HEK293 (cell line): ENCODE data around the gene TTLL3.

ENCODE experiments used
- CTCF ChIA-PET: fragments of 350-600 bp; formaldehyde crosslinking; extraction: SDS; loops from one replicate; lab custom pipeline; 2021; ENCODE audit warnings: antibody characterized with exemption; lab: Yijun Ruan, JAX
- POLR2A ChIA-PET: fragments of 300-600 bp; formaldehyde crosslinking; extraction: SDS; loops from one replicate; lab custom pipeline; 2020; ENCODE audit warnings: antibody characterized with exemption, inconsistent platforms; lab: Yijun Ruan, JAX
- H3K27ac ChIP-seq: fragments of 200-500 bp; sonication (Bioruptor generic); 2 replicates; pipeline ENCODE4 v1.5.1; 2014; ENCODE audit warnings: low read depth, low read length, control low read depth, inconsistent platforms; ENCODE audit errors: extremely low read depth
- H3K36me3 ChIP-seq, 2 experiments: fragments of 200-500 bp in 1 of 2; sonication (Bioruptor generic) in 1 of 2; 1 replicate in 1 of 2; 2 replicates in 1 of 2; pipeline ENCODE4 v1.5.1; 2014 to 2017; ENCODE audit warnings: inconsistent platforms in 2 of 2, low read length in 2 of 2; ENCODE audit not compliant: control insufficient read depth in 2 of 2, insufficient read depth in 1 of 2
- H3K4me1 ChIP-seq: fragments of 200-500 bp; sonication (Bioruptor generic); 2 replicates; pipeline ENCODE4 v1.5.1; 2014; ENCODE audit warnings: mild to moderate bottlenecking, low read length, inconsistent platforms; ENCODE audit not compliant: control insufficient read depth, insufficient read depth
- H3K4me3 ChIP-seq: 2 replicates; pipeline ENCODE4 v1.5.1; 2011; ENCODE audit warnings: low read depth, mild to moderate bottlenecking, control low read depth, low read length, moderate library complexity
- H3K9me3 ChIP-seq: fragments of 200-500 bp; sonication (Bioruptor generic); 2 replicates; pipeline ENCODE4 v1.5.1; 2014; ENCODE audit warnings: low read depth, low read length, inconsistent platforms; ENCODE audit not compliant: control insufficient read depth, insufficient read depth
- HOXD13 ChIP-seq: sonication (generic); formaldehyde crosslinking; IDR thresholded peaks from 2 replicates; pipeline ENCODE4 v1.8.0; 2022; ENCODE audit warnings: missing genetic modification reagents, borderline replicate concordance
- MZF1 ChIP-seq: fragments of 450-650 bp; formaldehyde crosslinking; IDR thresholded peaks from 2 replicates; pipeline ENCODE4 v1.5.1; 2017; ENCODE audit warnings: missing biosample characterization, missing genetic modification characterization, borderline replicate concordance
- OSR2 ChIP-seq: fragments of 450-650 bp; formaldehyde crosslinking; IDR thresholded peaks from 2 replicates; pipeline ENCODE4 v1.5.1; 2016; ENCODE audit warnings: missing biosample characterization, missing genetic modification characterization
- PRDM1 ChIP-seq: fragments of 450-650 bp; formaldehyde crosslinking; IDR thresholded peaks from 2 replicates; pipeline ENCODE4; 2016; ENCODE audit warnings: missing biosample characterization, missing genetic modification characterization
- ZBTB48 ChIP-seq: fragments of 450-650 bp; formaldehyde crosslinking; IDR thresholded peaks from 2 replicates; pipeline ENCODE4 v1.5.1; 2016; ENCODE audit warnings: missing biosample characterization, missing genetic modification characterization
- ZNF155 ChIP-seq: fragments of 450-650 bp; formaldehyde crosslinking; IDR thresholded peaks from 2 replicates; pipeline ENCODE4 v1.5.1; 2016; ENCODE audit warnings: missing biosample characterization, missing genetic modification characterization
- ZNF202 ChIP-seq: fragments of 450-650 bp; formaldehyde crosslinking; IDR thresholded peaks from 2 replicates; pipeline ENCODE4 v1.5.1; 2016; ENCODE audit warnings: missing biosample characterization, missing genetic modification characterization, borderline replicate concordance
- ZNF266 ChIP-seq: fragments of 450-650 bp; formaldehyde crosslinking; IDR thresholded peaks from 2 replicates; pipeline ENCODE4 v1.5.1; 2016; ENCODE audit warnings: missing biosample characterization, missing genetic modification characterization, low read depth
- ZNF354C ChIP-seq: fragments of 450-650 bp; formaldehyde crosslinking; IDR thresholded peaks from 2 replicates; pipeline ENCODE4 v1.5.1; 2016; ENCODE audit warnings: missing biosample characterization, missing genetic modification characterization, low read depth, borderline replicate concordance
- ZNF473 ChIP-seq: fragments of 450-650 bp; formaldehyde crosslinking; IDR thresholded peaks from 2 replicates; pipeline ENCODE4 v1.5.1; 2017; ENCODE audit warnings: missing biosample characterization, missing genetic modification characterization
- ZNF521 ChIP-seq: fragments of 450-650 bp; formaldehyde crosslinking; IDR thresholded peaks from 2 replicates; pipeline ENCODE4 v1.5.1; 2017; ENCODE audit warnings: missing biosample characterization, mild to moderate bottlenecking, missing genetic modification characterization
- ZNF692 ChIP-seq: fragments of 450-650 bp; formaldehyde crosslinking; IDR thresholded peaks from 2 replicates; pipeline ENCODE4 v1.5.1; 2016; ENCODE audit warnings: missing biosample characterization, missing genetic modification characterization
- ZNF768 ChIP-seq: fragments of 450-650 bp; formaldehyde crosslinking; IDR thresholded peaks from 2 replicates; pipeline ENCODE4 v1.5.1; 2018; ENCODE audit warnings: missing biosample characterization, mild to moderate bottlenecking, missing genetic modification characterization
- ZNF785 ChIP-seq: fragments of 450-650 bp; formaldehyde crosslinking; IDR thresholded peaks from 2 replicates; pipeline ENCODE4 v1.5.1; 2016; ENCODE audit warnings: missing biosample characterization, missing genetic modification characterization
- ZNF791 ChIP-seq: fragments of 450-650 bp; formaldehyde crosslinking; IDR thresholded peaks from 2 replicates; pipeline ENCODE4 v1.5.1; 2016; ENCODE audit warnings: missing biosample characterization, missing genetic modification characterization
- ZSCAN16 ChIP-seq: fragments of 450-650 bp; formaldehyde crosslinking; IDR thresholded peaks from 2 replicates; pipeline ENCODE4 v1.5.1; 2016; ENCODE audit warnings: missing biosample characterization, missing genetic modification characterization

Gene TTLL3

GRCh38 chr3:9797196-9797945 is 12.7 kb upstream of the TTLL3 start:
- Histone ChIP-seq H3K4me1 (no peaks in the 10 kb centered on the region), H3K4me3 (no peak overlapping the region), H3K36me3 (peaks cover 54 to 68% of the 10 kb centered on the region in 2 experiments), H3K27ac (no peak overlapping the region)
- POLR2A ChIA-PET = interaction anchor here (0.7 to 1.3 kb wide), 3 partner anchors 11 to 69 kb away, joined by 3 to 5 read pairs (median 3); no protein-coding TSS in a partner anchor
- CTCF ChIA-PET = interaction anchor here (0.6 to 1.5 kb wide), 4 partner anchors 11 to 466 kb away, joined by 3 to 7 read pairs (median 4); no protein-coding TSS in a partner anchor
- TF ChIP-seq ZNF521 (tag by site-specific recombination) = no peak
- TF ChIP-seq, all 188 proteins: peak for 0
- H3K9me3 ChIP-seq = no peaks in the 10 kb centered on the region

- POLR2A ChIA-PET = interaction anchor here (0.7 to 1.3 kb wide), 2 partner anchors 8 to 286 kb away, joined by 4 to 7 read pairs; partner anchors contain the start of gene ARPC4
- CTCF ChIA-PET = interaction anchor here (1.1 kb wide), 1 partner anchor 449 kb away, joined by 7 read pairs; no protein-coding TSS in a partner anchor
Observed at GRCh38 chr3:9800529-9800928, 9.5 kb upstream of the TTLL3 start.

GRCh38 chr3:9803494-9803893 is 6.6 kb upstream of the TTLL3 start:
- ChIA-PET POLR2A (interaction anchor here (1.2 to 2.3 kb wide), 2 partner anchors 8 to 10 kb away, joined by 3 to 14 read pairs; partner anchors contain the start of genes ARPC4 and TADA3), CTCF (interaction anchor here (0.5 kb wide), 1 partner anchor 427 kb away, joined by 4 read pairs; no protein-coding TSS in a partner anchor)
- H3K9me3 ChIP-seq = no peaks in the 10 kb centered on the region
- H3K4me1 ChIP-seq = no peaks in the 10 kb centered on the region; the same call in 1 of the 2 replicates
- no peak overlapping the region for H3K4me3 ChIP-seq
- no peak overlapping the region for H3K27ac ChIP-seq
- TF ChIP-seq ZNF202 (tag by site-specific recombination) (no peak), ZNF785 (no peak), ZNF266 (tag by site-specific recombination) (no peak)
- H3K36me3 ChIP-seq = peaks cover 55 to 91% of the 10 kb centered on the region in 2 experiments

More at GRCh38 chr3:9800529-9800928, 9.5 kb upstream of the TTLL3 start:
- TF ChIP-seq ZNF692 = no peak
- no peak for TF ChIP-seq ZNF473 (tag by site-specific recombination)
- no peak for TF ChIP-seq ZNF202 (tag by site-specific recombination)
- TF ChIP-seq ZNF791 (tag by site-specific recombination) = no peak
- TF ChIP-seq PRDM1 (tag by site-specific recombination) = no peak
- Histone ChIP-seq H3K27ac (no peak overlapping the region), H3K36me3 (peaks cover 65 to 85% of the 10 kb centered on the region in 2 experiments), H3K4me1 (no peaks in the 10 kb centered on the region), H3K4me3 (no peak overlapping the region), H3K9me3 (no peaks in the 10 kb centered on the region)

GRCh38 chr3:9804996-9805395 is 5.1 kb upstream of the TTLL3 start:
- Histone ChIP-seq H3K27ac (no peak overlapping the region), H3K9me3 (no peaks in the 10 kb centered on the region), H3K4me1 (peaks cover 6% of the 10 kb centered on the region; the same call in 1 of the 2 replicates), H3K4me3 (no peak overlapping the region), H3K36me3 (peaks cover 42 to 88% of the 10 kb centered on the region in 2 experiments)
- CTCF ChIA-PET = interaction anchor here (0.6 kb wide), 1 partner anchor 12 kb away, joined by 3 read pairs; the partner anchor contains the start of gene ARPC4
- TF ChIP-seq ZBTB48 (tag by site-specific recombination) (no peak), ZSCAN16 (tag by site-specific recombination) (no peak), HOXD13 (CRISPR knock-in tag) (no peak), ZNF768 (tag by site-specific recombination) (no peak), ZNF155 (tag by site-specific recombination) (no peak), MZF1 (no peak), ZNF354C (tag by site-specific recombination) (no peak), OSR2 (tag by site-specific recombination) (no peak)
- POLR2A ChIA-PET = interaction anchor here (0.6 to 2.3 kb wide), 2 partner anchors 12 to 20 kb away, joined by 6 to 14 read pairs; partner anchors contain the start of genes ARPC4 and TADA3
